Right lobe of liver (tissue), 6 donors: ENCODE data around the gene STXBP3. TPM values are rescaled to one million over a fixed set of nuclear protein-coding genes. Genes with fewer than 3 reads are reported as not detected.

Experiments used
- ATAC-seq, 4 donors: fragments of 200-7000 bp; cut with Tn5 transposase; one replicate each; pipeline ENCODE4 v1.9.1; 2020; ENCODE audit warnings: mild to moderate bottlenecking in 4 of 4, moderate library complexity in 4 of 4
- DNase-seq, 3 donors: peaks; one replicate each; pipeline ENCODE4 v3.0.0-alpha.2; 2020
- H3K27ac ChIP-seq, 3 donors: fragments of 200-600 bp; one replicate each; pipeline ENCODE4 v1.8.0; 2022
- H3K27me3 ChIP-seq, 2 donors: fragments of 200-600 bp; one replicate each; pipeline ENCODE4 v1.8.0; 2022
- H3K36me3 ChIP-seq, 4 donors: fragments of 200-600 bp; sonication (generic) in 1 of 4; one replicate each; pipeline versions ENCODE4 v1.5.1 to v1.8.0; 2017 to 2022; ENCODE audit warnings: control low read depth in 1 of 4
- H3K4me1 ChIP-seq, 4 donors: fragments of 200-600 bp; sonication (generic) in 1 of 4; one replicate each; pipeline versions ENCODE4 v1.5.1 to v1.8.0; 2017 to 2022; ENCODE audit warnings: control low read depth in 1 of 4
- H3K4me3 ChIP-seq, 3 donors: fragments of 200-600 bp; one replicate each; pipeline ENCODE4 v1.8.0; 2022
- H3K9me3 ChIP-seq, 4 donors: fragments of 200-600 bp; sonication (generic) in 1 of 4; one replicate each; pipeline versions ENCODE4 v1.5.1 to v1.8.0; 2017 to 2022; ENCODE audit warnings: control low read depth in 1 of 4
- CTCF ChIP-seq, 4 donors: fragments of 200-600 bp in 3 of 4; fragments of 450-650 bp in 1 of 4; IDR thresholded peaks; one replicate each; pipeline versions ENCODE4 v1.5.1 to v1.8.0; 2016 to 2022; ENCODE audit warnings: antibody characterized with exemption in 4 of 4, mild to moderate bottlenecking in 2 of 4
- POLR2A ChIP-seq: fragments of 450-650 bp; IDR thresholded peaks from one replicate; pipeline ENCODE4 v1.6.1; 2017; ENCODE audit warnings: antibody characterized with exemption, mild to moderate bottlenecking
- WGBS: methylation state at CpG from one replicate; pipeline ENCODE4 v1.1.6; 2018; ENCODE audit warnings: low coverage, low lambda C conversion rate; ENCODE audit not compliant: insufficient coverage; ENCODE audit errors: missing lambda C conversion rate; 5-methylcytosine and 5-hydroxymethylcytosine counted together
- intact Hi-C, 2 donors: fragments of 100-400 bp; cut with DNase I; formaldehyde crosslinking; loops; one replicate each; pipeline versions ENCODE4 v1.11.2 to v1.14.1; 2022
- total RNA-seq, 6 experiments: library from RNA; depleted of rRNA in 2 of 6; stranded (reverse); fragments of >200 nt in 2 of 6; fragmentation: NEBNext Ultra II Directional in 3 of 6; extraction: Animal tissue kit (Norgen Biotek cat#: 25700) in 3 of 6; gene quantifications; one replicate each; pipeline versions ENCODE4 v1.1.0 to v1.2.4, GENCODE V29; 2016 to 2023
- donor health status: DM: no; HTN: yes; CAD: no.
- donor health status: DM: no; HTN: no; CAD: no.
- donor health status: DM: no; HTN: no; CAD: no.
- donor health status: DM: no; HTN: yes; CAD: no.
- donor health status: DM: no; HTN: yes; CAD: no.

STXBP3 gene
- total RNA-seq, 6 experiments from 2014 or later: 15.3 to 32.2 (median 22.3) TPM

GRCh38 chr1:108845446-108845845 is 99.0 kb downstream of the STXBP3 start:
- no peak overlapping the region for H3K4me3 ChIP-seq
- no peaks in the 10 kb centered on the region for H3K27me3 ChIP-seq
- DNase-seq: no peak
- no peaks in the 10 kb centered on the region for H3K36me3 ChIP-seq
- no peak for ATAC-seq
- WGBS: 65% methylated on average over 4 of the region's 4 CpGs
- no peaks in the 10 kb centered on the region for H3K4me1 ChIP-seq
- intact Hi-C loops: no loop called here
- TF ChIP-seq POLR2A (no peak), CTCF (IDR thresholded peaks at IDR 0.05) (no peak)
- no peak overlapping the region for H3K27ac ChIP-seq
- no peaks in the 10 kb centered on the region for H3K9me3 ChIP-seq

- H3K27ac ChIP-seq: no peak overlapping the region
- no peak for ATAC-seq
- TF ChIP-seq POLR2A: no peak
- H3K36me3 ChIP-seq: no peaks in the 10 kb centered on the region
- H3K27me3 ChIP-seq: no peaks in the 10 kb centered on the region
- no peak overlapping the region for H3K4me3 ChIP-seq
- DNase-seq: no peak
- WGBS: 88% methylated on average over 5 of the region's 6 CpGs
- no peaks in the 10 kb centered on the region for H3K9me3 ChIP-seq
- H3K4me1 ChIP-seq: no peaks in the 10 kb centered on the region
- intact Hi-C loops: no loop called here
Observed at GRCh38 chr1:108845991-108846390, 99.5 kb downstream of the STXBP3 start.

- WGBS: 80% methylated on average over 1 of the region's 1 CpG
- no peak for ATAC-seq
- no peaks in the 10 kb centered on the region for H3K4me1 ChIP-seq
Observed at GRCh38 chr1:108847494-108847893, 101.0 kb downstream of the STXBP3 start.

GRCh38 chr1:108848806-108849205 is 102.3 kb downstream of the STXBP3 start:
- Histone ChIP-seq H3K27ac (no peak overlapping the region), H3K36me3 (no peaks in the 10 kb centered on the region), H3K4me3 (no peak overlapping the region), H3K9me3 (no peaks in the 10 kb centered on the region), H3K4me1 (no peaks in the 10 kb centered on the region), H3K27me3 (no peaks in the 10 kb centered on the region)
- intact Hi-C loops: no loop called here
- TF ChIP-seq CTCF (IDR thresholded peaks at IDR 0.05): no peak
- no peak for TF ChIP-seq POLR2A
- ATAC-seq (no peak), DNase-seq (no peak)

More at GRCh38 chr1:108847494-108847893, 101.0 kb downstream of the STXBP3 start:
- H3K36me3 ChIP-seq: no peaks in the 10 kb centered on the region
- no peak overlapping the region for H3K27ac ChIP-seq
- no peak overlapping the region for H3K4me3 ChIP-seq
- intact Hi-C loops: no loop called here
- no peaks in the 10 kb centered on the region for H3K9me3 ChIP-seq
- no peaks in the 10 kb centered on the region for H3K27me3 ChIP-seq
- TF ChIP-seq POLR2A (no peak), CTCF (IDR thresholded peaks at IDR 0.05) (no peak)
- DNase-seq: no peak

- no peaks in the 10 kb centered on the region for H3K27me3 ChIP-seq
- ATAC-seq: no peak
- no peaks in the 10 kb centered on the region for H3K36me3 ChIP-seq
- DNase-seq: no peak
- WGBS: 86% methylated on average over 6 of the region's 7 CpGs
- no peak for TF ChIP-seq POLR2A
- no peak for TF ChIP-seq CTCF (IDR thresholded peaks at IDR 0.05)
- no peaks in the 10 kb centered on the region for H3K9me3 ChIP-seq
- H3K4me1 ChIP-seq: no peaks in the 10 kb centered on the region
- intact Hi-C loops: no loop called here
- H3K4me3 ChIP-seq: no peak overlapping the region
- H3K27ac ChIP-seq: no peak overlapping the region
Observed at GRCh38 chr1:108850929-108851328, 104.5 kb downstream of the STXBP3 start.
